ENCODE measurements around the gene GCH1.

Gene GCH1

DNA sequence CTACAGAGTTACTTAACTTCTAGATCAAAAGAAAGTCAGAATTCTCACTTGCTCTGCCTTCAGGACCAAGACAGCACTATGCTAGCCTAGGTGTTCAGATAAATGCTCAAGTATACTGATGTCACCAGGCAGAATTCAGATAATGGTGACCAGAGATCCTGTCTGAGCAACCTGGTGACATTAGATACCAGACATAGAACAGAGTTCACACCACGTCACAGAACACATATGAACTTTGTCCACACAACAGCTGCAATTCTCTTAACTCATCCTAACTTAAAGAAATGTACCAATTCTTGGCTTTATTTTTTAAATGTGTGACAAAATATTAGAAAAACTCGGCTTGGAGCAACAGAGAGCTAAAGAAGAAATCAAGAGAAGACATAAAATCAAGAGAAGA is 58.1 kb downstream of the GCH1 start:
- no peak overlapping the region for H2BK5ac ChIP-seq (ENCODE audit: low read length)
- no peaks in the 10 kb centered on the region for H3K79me1 ChIP-seq (ENCODE audit: low read depth, low read length)
- H3K27me3 ChIP-seq (ENCODE audit: control insufficient read depth in 3 of 3, insufficient read depth in 3 of 3, low read depth in 1 of 3, low read length in 3 of 3), result no peaks in the 10 kb centered on the region
- no peak overlapping the region for H3K23ac ChIP-seq (ENCODE audit: low read depth, low read length, poor library complexity)
- no peak overlapping the region for H3K18ac ChIP-seq (ENCODE audit: low read length)
- no peaks in the 10 kb centered on the region for H3K36me3 ChIP-seq (replicated peaks in 1 of 2; ENCODE audit: control insufficient read depth in 2 of 2, insufficient read depth in 2 of 2, low read length in 2 of 2)
- H3K4me2 ChIP-seq (ENCODE audit: insufficient read depth, low read length, poor library complexity, severe bottlenecking), result no peak overlapping the region
- H2BK15ac ChIP-seq (ENCODE audit: low read length), result no peak overlapping the region
- no peak overlapping the region for H3K27ac ChIP-seq (replicated peaks; ENCODE audit: low read length)
- no peak overlapping the region for H3K14ac ChIP-seq (ENCODE audit: low read length)
- peaks cover 2 to 5% of the 10 kb centered on the region in 2 donors for H3K4me1 ChIP-seq (ENCODE audit: control insufficient read depth in 2 of 2, insufficient read depth in 1 of 2, low read depth in 1 of 2, low read length in 2 of 2)
- WGBS, 2 donors (ENCODE audit: extremely low coverage in 2 of 2, insufficient read length in 2 of 2, insufficient replicate concordance in 1 of 2), result no CpG with 5 or more reads among the region's 2 CpGs
- H2BK120ac ChIP-seq (ENCODE audit: low read depth, low read length), result no peak overlapping the region
- H3K9ac ChIP-seq (ENCODE audit: low read depth, low read length, poor library complexity), result no peak overlapping the region
- H2AK5ac ChIP-seq (ENCODE audit: low read depth, low read length), result no peak overlapping the region
- no peaks in the 10 kb centered on the region for H3K9me3 ChIP-seq (replicated peaks in 1 of 2; ENCODE audit: control insufficient read depth in 2 of 2, insufficient read depth in 1 of 2, low read depth in 1 of 2, low read length in 2 of 2)
- H4K8ac ChIP-seq (ENCODE audit: low read depth, low read length), result no peak overlapping the region
- H3K4me3 ChIP-seq (ENCODE audit: low read length in 2 of 2), result no peak overlapping the region
- no peak overlapping the region for H2AFZ ChIP-seq (ENCODE audit: low read length)
- H3K4ac ChIP-seq (ENCODE audit: low read length), result no peak overlapping the region
- no peak overlapping the region for H2BK12ac ChIP-seq (ENCODE audit: low read length)
- no peak for DNase-seq (ENCODE audit: low spot score)
- H4K91ac ChIP-seq (ENCODE audit: low read depth, low read length, poor library complexity), result no peak overlapping the region

DNA sequence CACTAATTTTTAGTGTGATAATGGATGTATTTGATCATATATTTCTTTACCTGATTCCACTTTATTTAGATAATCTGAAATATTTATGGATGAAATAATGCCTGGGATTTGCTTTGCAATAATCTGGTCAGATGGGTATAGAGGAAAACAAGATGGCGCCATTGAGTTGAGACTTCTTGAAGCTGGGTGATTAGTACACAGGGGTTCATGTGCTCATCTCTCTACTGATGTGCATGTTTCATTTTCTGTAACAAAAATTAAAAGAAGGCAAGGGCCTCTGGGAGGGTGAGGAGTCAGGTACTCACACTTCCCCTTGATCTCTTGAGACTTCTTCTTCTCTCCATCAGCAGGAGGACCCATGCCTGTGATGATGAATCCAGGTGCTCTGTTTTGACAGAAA is 61.8 kb downstream of the GCH1 start:
- Histone ChIP-seq H2BK15ac (ENCODE audit: low read length) (no peak overlapping the region), H2BK120ac (ENCODE audit: low read depth, low read length) (no peak overlapping the region), H3K9ac (ENCODE audit: low read depth, low read length, poor library complexity) (no peak overlapping the region), H4K8ac (ENCODE audit: low read depth, low read length) (no peak overlapping the region), H3K36me3 (replicated peaks in 1 of 2; ENCODE audit: control insufficient read depth in 2 of 2, insufficient read depth in 2 of 2, low read length in 2 of 2) (no peaks in the 10 kb centered on the region), H3K79me1 (ENCODE audit: low read depth, low read length) (no peaks in the 10 kb centered on the region), H3K9me3 (replicated peaks in 1 of 2; ENCODE audit: control insufficient read depth in 2 of 2, insufficient read depth in 1 of 2, low read depth in 1 of 2, low read length in 2 of 2) (no peaks in the 10 kb centered on the region), H3K14ac (ENCODE audit: low read length) (no peak overlapping the region), H3K4me3 (ENCODE audit: low read length in 2 of 2) (no peak overlapping the region), H2AFZ (ENCODE audit: low read length) (no peak overlapping the region), H3K4me2 (ENCODE audit: insufficient read depth, low read length, poor library complexity, severe bottlenecking) (no peak overlapping the region), H3K18ac (ENCODE audit: low read length) (no peak overlapping the region), H2AK5ac (ENCODE audit: low read depth, low read length) (no peak overlapping the region), H4K91ac (ENCODE audit: low read depth, low read length, poor library complexity) (no peak overlapping the region), H3K4me1 (ENCODE audit: control insufficient read depth in 2 of 2, insufficient read depth in 1 of 2, low read depth in 1 of 2, low read length in 2 of 2) (peaks cover 0 to 2% of the 10 kb centered on the region in 2 donors), H3K27ac (replicated peaks; ENCODE audit: low read length) (no peak overlapping the region), H2BK5ac (ENCODE audit: low read length) (no peak overlapping the region), H3K4ac (ENCODE audit: low read length) (no peak overlapping the region), H3K27me3 (ENCODE audit: control insufficient read depth in 3 of 3, insufficient read depth in 3 of 3, low read depth in 1 of 3, low read length in 3 of 3) (no peaks in the 10 kb centered on the region), H2BK12ac (ENCODE audit: low read length) (no peak overlapping the region), H3K23ac (ENCODE audit: low read depth, low read length, poor library complexity) (no peak overlapping the region)
- DNase-seq (ENCODE audit: low spot score), result no peak
- no CpG with 5 or more reads among the region's 1 CpG for WGBS, 2 donors (ENCODE audit: extremely low coverage in 2 of 2, insufficient read length in 2 of 2, insufficient replicate concordance in 1 of 2)

DNA sequence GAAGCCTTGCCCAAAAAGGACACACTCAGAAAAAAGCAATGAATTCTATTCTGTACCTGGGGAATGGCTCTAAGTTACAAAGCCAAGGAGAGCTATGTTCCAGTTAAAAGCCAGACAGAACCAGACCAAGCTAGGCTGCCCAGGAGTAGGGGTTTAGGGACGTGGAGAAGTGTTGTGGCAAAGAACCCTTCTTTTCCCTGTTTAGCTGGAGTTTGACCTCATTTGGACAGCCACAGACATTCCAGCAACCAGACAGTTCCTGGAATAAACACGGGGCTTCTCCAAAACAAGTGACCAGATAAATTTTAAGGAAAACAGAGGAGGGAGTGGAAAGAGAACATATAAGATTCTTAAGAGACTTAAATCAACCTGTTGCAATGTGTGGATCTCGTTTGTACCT is 62.3 kb downstream of the GCH1 start:
- Histone ChIP-seq H3K4me1 (ENCODE audit: control insufficient read depth in 2 of 2, insufficient read depth in 1 of 2, low read depth in 1 of 2, low read length in 2 of 2) (peaks cover 0 to 2% of the 10 kb centered on the region in 2 donors), H3K14ac (ENCODE audit: low read length) (no peak overlapping the region), H2AK5ac (ENCODE audit: low read depth, low read length) (no peak overlapping the region), H3K27me3 (ENCODE audit: control insufficient read depth in 3 of 3, insufficient read depth in 3 of 3, low read depth in 1 of 3, low read length in 3 of 3) (no peaks in the 10 kb centered on the region), H3K27ac (replicated peaks; ENCODE audit: low read length) (no peak overlapping the region), H3K79me1 (ENCODE audit: low read depth, low read length) (no peaks in the 10 kb centered on the region), H4K8ac (ENCODE audit: low read depth, low read length) (no peak overlapping the region), H3K9ac (ENCODE audit: low read depth, low read length, poor library complexity) (no peak overlapping the region), H2BK120ac (ENCODE audit: low read depth, low read length) (no peak overlapping the region), H2BK12ac (ENCODE audit: low read length) (no peak overlapping the region), H4K91ac (ENCODE audit: low read depth, low read length, poor library complexity) (no peak overlapping the region), H3K18ac (ENCODE audit: low read length) (no peak overlapping the region), H3K4me3 (ENCODE audit: low read length in 2 of 2) (no peak overlapping the region), H2BK5ac (ENCODE audit: low read length) (no peak overlapping the region), H3K36me3 (replicated peaks in 1 of 2; ENCODE audit: control insufficient read depth in 2 of 2, insufficient read depth in 2 of 2, low read length in 2 of 2) (no peaks in the 10 kb centered on the region), H3K9me3 (replicated peaks in 1 of 2; ENCODE audit: control insufficient read depth in 2 of 2, insufficient read depth in 1 of 2, low read depth in 1 of 2, low read length in 2 of 2) (no peaks in the 10 kb centered on the region), H3K4me2 (ENCODE audit: insufficient read depth, low read length, poor library complexity, severe bottlenecking) (no peak overlapping the region), H2AFZ (ENCODE audit: low read length) (peak overlapping the region; percentile 15), H2BK15ac (ENCODE audit: low read length) (no peak overlapping the region), H3K23ac (ENCODE audit: low read depth, low read length, poor library complexity) (no peak overlapping the region), H3K4ac (ENCODE audit: low read length) (no peak overlapping the region)
- no CpG with 5 or more reads among the region's 3 CpGs for WGBS, 2 donors (ENCODE audit: extremely low coverage in 2 of 2, insufficient read length in 2 of 2, insufficient replicate concordance in 1 of 2)
- no peak for DNase-seq (ENCODE audit: low spot score)

DNA sequence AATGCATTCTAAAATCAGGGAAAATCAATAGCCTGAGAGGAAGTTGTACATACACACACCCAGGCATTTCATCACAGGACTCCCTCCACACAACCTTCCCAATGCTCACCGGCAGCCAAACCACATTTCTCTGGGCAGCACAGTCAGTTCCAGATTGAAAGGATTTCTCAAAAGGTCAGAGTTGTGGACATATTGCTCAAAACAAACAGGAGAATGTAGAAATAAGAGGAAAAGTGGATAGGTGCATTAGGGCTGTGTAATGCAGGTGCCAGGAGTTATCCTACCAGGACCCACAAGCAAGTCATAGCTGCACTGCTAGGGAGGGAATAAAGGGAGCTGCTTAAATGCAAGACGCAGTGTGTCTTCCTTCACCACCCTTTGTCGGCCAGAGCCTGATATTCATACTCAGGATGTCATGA is 62.9 kb downstream of the GCH1 start:
- H3K18ac ChIP-seq (ENCODE audit: low read length), result no peak overlapping the region
- no peak overlapping the region for H3K27ac ChIP-seq (replicated peaks; ENCODE audit: low read length)
- WGBS, 2 donors (ENCODE audit: extremely low coverage in 2 of 2, insufficient read length in 2 of 2, insufficient replicate concordance in 1 of 2), result no CpG with 5 or more reads among the region's 3 CpGs

More for the DNA sequence above, 62.9 kb downstream of the GCH1 start:
- no peak overlapping the region for H3K23ac ChIP-seq (ENCODE audit: low read depth, low read length, poor library complexity)
- H2BK5ac ChIP-seq (ENCODE audit: low read length), result no peak overlapping the region
- H4K91ac ChIP-seq (ENCODE audit: low read depth, low read length, poor library complexity), result no peak overlapping the region
- no peak overlapping the region for H3K4me2 ChIP-seq (ENCODE audit: insufficient read depth, low read length, poor library complexity, severe bottlenecking)
- peaks cover 0 to 2% of the 10 kb centered on the region in 2 donors for H3K4me1 ChIP-seq (ENCODE audit: control insufficient read depth in 2 of 2, insufficient read depth in 1 of 2, low read depth in 1 of 2, low read length in 2 of 2)
- no peak overlapping the region for H2AK5ac ChIP-seq (ENCODE audit: low read depth, low read length)
- H2AFZ ChIP-seq (ENCODE audit: low read length), result no peak overlapping the region
- H3K36me3 ChIP-seq (replicated peaks in 1 of 2; ENCODE audit: control insufficient read depth in 2 of 2, insufficient read depth in 2 of 2, low read length in 2 of 2), result no peaks in the 10 kb centered on the region
- no peak overlapping the region for H3K9ac ChIP-seq (ENCODE audit: low read depth, low read length, poor library complexity)
- H3K4ac ChIP-seq (ENCODE audit: low read length), result no peak overlapping the region
- H3K79me1 ChIP-seq (ENCODE audit: low read depth, low read length), result no peaks in the 10 kb centered on the region
- no peak for DNase-seq (ENCODE audit: low spot score)
- H2BK120ac ChIP-seq (ENCODE audit: low read depth, low read length), result no peak overlapping the region
- H3K14ac ChIP-seq (ENCODE audit: low read length), result no peak overlapping the region
- no peak overlapping the region for H2BK15ac ChIP-seq (ENCODE audit: low read length)
- no peak overlapping the region for H2BK12ac ChIP-seq (ENCODE audit: low read length)
- H4K8ac ChIP-seq (ENCODE audit: low read depth, low read length), result no peak overlapping the region
- no peaks in the 10 kb centered on the region for H3K27me3 ChIP-seq (ENCODE audit: control insufficient read depth in 3 of 3, insufficient read depth in 3 of 3, low read depth in 1 of 3, low read length in 3 of 3)
- H3K9me3 ChIP-seq (replicated peaks in 1 of 2; ENCODE audit: control insufficient read depth in 2 of 2, insufficient read depth in 1 of 2, low read depth in 1 of 2, low read length in 2 of 2), result no peaks in the 10 kb centered on the region
- H3K4me3 ChIP-seq (ENCODE audit: low read length in 2 of 2), result no peak overlapping the region
